ENCODE data around the gene FOXP1. TPM values are rescaled to one million over a fixed set of nuclear protein-coding genes. Genes with fewer than 3 reads are reported as not detected.

Gene FOXP1
- total RNA-seq, 4 donors from 2014 or later: 13.2 to 46.6 (median 29.2) TPM

- H3K9me3 ChIP-seq: no peaks in the 10 kb centered on the region
- intact Hi-C loops (cut with DNase I; ENCODE audit: low total_unique reads): no loop called here
- H3K4me1 ChIP-seq: no peaks in the 10 kb centered on the region
- DNase-seq (no peak), ATAC-seq (no peak)
- no peak for TF ChIP-seq POLR2A (IDR thresholded peaks at IDR 0.05)
- no peaks in the 10 kb centered on the region for H3K27me3 ChIP-seq
- no peaks in the 10 kb centered on the region for H3K36me3 ChIP-seq
- in situ Hi-C loops (cut with MboI; ENCODE audit: low sequenced_read_pairs in 4 of 4): no loop called here
- H3K4me3 ChIP-seq: no peak overlapping the region
- H3K27ac ChIP-seq: no peak overlapping the region
Observed at GRCh38 chr3:71164881-71165280, 418.6 kb downstream of the FOXP1 start.

GRCh38 chr3:71163198-71163918, 420.2 kb downstream of the FOXP1 start:
- H3K27me3 ChIP-seq: no peaks in the 10 kb centered on the region
- no peak for TF ChIP-seq POLR2A (IDR thresholded peaks at IDR 0.05)
- H3K36me3 ChIP-seq: no peaks in the 10 kb centered on the region
- H3K4me3 ChIP-seq: no peak overlapping the region
- ATAC-seq (no peak), DNase-seq (no peak)
- H3K27ac ChIP-seq: no peak overlapping the region
- H3K9me3 ChIP-seq: no peaks in the 10 kb centered on the region
- no peaks in the 10 kb centered on the region for H3K4me1 ChIP-seq
- in situ Hi-C loops (cut with MboI; ENCODE audit: low sequenced_read_pairs in 4 of 4) (no loop called here), intact Hi-C loops (cut with DNase I; ENCODE audit: low total_unique reads) (no loop called here)

GRCh38 chr3:71162221-71162620, 421.3 kb downstream of the FOXP1 start:
- in situ Hi-C loops (cut with MboI; ENCODE audit: low sequenced_read_pairs in 4 of 4): no loop called here
- Histone ChIP-seq H3K4me1 (no peaks in the 10 kb centered on the region), H3K27ac (no peak overlapping the region), H3K36me3 (no peaks in the 10 kb centered on the region), H3K9me3 (no peaks in the 10 kb centered on the region), H3K4me3 (no peak overlapping the region), H3K27me3 (no peaks in the 10 kb centered on the region)
- intact Hi-C loops (cut with DNase I; ENCODE audit: low total_unique reads): no loop called here
- no peak for ATAC-seq
- no peak for DNase-seq
- TF ChIP-seq POLR2A (IDR thresholded peaks at IDR 0.05): no peak
- TF ChIP-seq CTCF (IDR thresholded peaks at IDR 0.05 in 4 of 5, conservative IDR thresholded peaks at IDR 0.05 in 1 of 5): no peak

- no peak overlapping the region for H3K27ac ChIP-seq
- no peaks in the 10 kb centered on the region for H3K36me3 ChIP-seq
- H3K27me3 ChIP-seq: no peaks in the 10 kb centered on the region
- H3K4me1 ChIP-seq: no peaks in the 10 kb centered on the region
- intact Hi-C loops (cut with DNase I; ENCODE audit: low total_unique reads) (no loop called here), in situ Hi-C loops (cut with MboI; ENCODE audit: low sequenced_read_pairs in 4 of 4) (no loop called here)
- no peak overlapping the region for H3K4me3 ChIP-seq
- no peak for ATAC-seq
- TF ChIP-seq CTCF (IDR thresholded peaks at IDR 0.05 in 4 of 5, conservative IDR thresholded peaks at IDR 0.05 in 1 of 5) (no peak), POLR2A (IDR thresholded peaks at IDR 0.05) (no peak)
- H3K9me3 ChIP-seq: no peaks in the 10 kb centered on the region
- no peak for DNase-seq
Observed at GRCh38 chr3:71160785-71161546, 422.6 kb downstream of the FOXP1 start.

GRCh38 chr3:71156062-71156665, 427.4 kb downstream of the FOXP1 start:
- DNase-seq (no peak), ATAC-seq (no peak)
- in situ Hi-C loops (cut with MboI; ENCODE audit: low sequenced_read_pairs in 4 of 4): no loop called here
- Histone ChIP-seq H3K4me1 (no peaks in the 10 kb centered on the region), H3K9me3 (no peaks in the 10 kb centered on the region), H3K36me3 (no peaks in the 10 kb centered on the region), H3K4me3 (no peak overlapping the region), H3K27me3 (no peaks in the 10 kb centered on the region), H3K27ac (no peak overlapping the region)
- TF ChIP-seq CTCF (IDR thresholded peaks at IDR 0.05 in 4 of 5, conservative IDR thresholded peaks at IDR 0.05 in 1 of 5) (no peak), POLR2A (IDR thresholded peaks at IDR 0.05) (no peak)
- intact Hi-C loops (cut with DNase I; ENCODE audit: low total_unique reads): no loop called here
